HG03045 (cell line): ENCODE results near the gene KRTAP10-1.
"Not testable (repeated sequence)": the region's sequence is repeated elsewhere in the genome, so short reads cannot be mapped to it uniquely, and the experiment has no call there.

Experiments
- ATAC-seq: cut with Tn5 transposase; IDR thresholded peaks from one replicate; pipeline ENCODE4 v1.9.1; 2021; ENCODE audit warnings: mild to moderate bottlenecking, moderate library complexity; ENCODE audit not compliant: unreplicated experiment

Gene KRTAP10-1

GRCh38 chr21:44571296-44571695, 31.3 kb upstream of the KRTAP10-1 start:
- no peak for ATAC-seq

GRCh38 chr21:44569861-44570517, 30.0 kb upstream of the KRTAP10-1 start:
- ATAC-seq: no peak

GRCh38 chr21:44568667-44569556, 28.9 kb upstream of the KRTAP10-1 start:
- ATAC-seq: no peak

DNA sequence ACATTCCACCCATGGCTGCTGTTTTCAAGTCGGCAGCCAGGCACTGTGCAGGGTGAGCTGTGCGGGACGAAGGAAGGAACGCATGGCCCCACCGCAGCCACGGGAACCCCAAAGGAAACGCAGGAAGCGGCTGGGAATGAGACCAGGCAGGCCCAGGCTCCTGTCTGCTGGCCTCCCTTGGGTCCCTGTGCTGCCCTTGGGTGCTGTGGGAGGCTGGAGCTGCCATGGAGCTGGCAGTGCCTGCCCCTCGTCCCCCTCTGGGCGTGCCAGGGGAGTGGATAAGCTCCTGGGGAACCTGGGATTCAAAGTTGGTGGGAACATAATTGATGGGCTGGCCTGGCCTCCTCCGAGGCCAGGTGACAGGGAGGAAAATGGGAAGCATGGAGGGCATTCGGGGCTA, 28.3 kb upstream of the KRTAP10-1 start:
- ATAC-seq: no peak

GRCh38 chr21:44567481-44568171, 27.6 kb upstream of the KRTAP10-1 start:
- no peak for ATAC-seq

- ATAC-seq: no peak
These were observed 26.4 kb upstream of the KRTAP10-1 start for GRCh38 chr21:44566403-44566802.

DNA sequence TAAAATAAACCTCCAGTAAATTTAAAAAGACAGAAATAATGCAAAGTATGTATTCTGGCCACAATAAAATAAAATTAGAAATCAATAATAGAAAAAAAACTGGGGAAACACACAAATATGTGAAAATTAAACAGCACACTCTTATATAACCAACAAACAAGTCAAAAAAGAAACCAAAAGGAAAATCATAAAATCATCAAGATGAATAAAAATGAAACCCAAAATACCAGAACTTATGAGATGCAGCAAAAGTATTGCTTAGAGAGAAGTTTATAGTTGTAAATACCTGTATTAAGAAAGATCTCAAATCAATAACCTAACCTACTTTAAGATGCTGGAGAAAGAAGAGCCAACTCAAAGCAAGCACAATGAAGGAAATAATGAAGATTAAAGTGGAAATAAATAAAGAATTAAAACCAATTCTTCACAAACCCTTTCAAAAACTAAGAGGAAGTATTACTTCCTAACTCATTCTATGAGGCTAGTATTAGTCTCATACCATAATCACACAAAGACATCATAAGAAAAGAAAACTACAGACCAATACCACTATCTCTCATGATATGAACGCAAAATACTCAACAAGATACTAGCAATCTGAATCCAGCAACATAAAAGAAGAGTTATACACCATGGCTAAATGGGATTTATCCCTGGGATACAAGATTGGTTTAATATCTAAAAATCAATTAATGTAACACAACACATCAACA, 25.0 kb upstream of the KRTAP10-1 start:
- no peak for ATAC-seq

GRCh38 chr21:44564099-44564498, 24.1 kb upstream of the KRTAP10-1 start:
- ATAC-seq: no peak

- no peak for ATAC-seq
These were observed 18.7 kb upstream of the KRTAP10-1 start, which contains the start of gene KRTAP10-3 for GRCh38 chr21:44558695-44559094. Gene KRTAP10-3, minus strand, starts transcription at chr21:44558795. Its CDS starts 80 bp downstream, at chr21:44558715.

DNA sequence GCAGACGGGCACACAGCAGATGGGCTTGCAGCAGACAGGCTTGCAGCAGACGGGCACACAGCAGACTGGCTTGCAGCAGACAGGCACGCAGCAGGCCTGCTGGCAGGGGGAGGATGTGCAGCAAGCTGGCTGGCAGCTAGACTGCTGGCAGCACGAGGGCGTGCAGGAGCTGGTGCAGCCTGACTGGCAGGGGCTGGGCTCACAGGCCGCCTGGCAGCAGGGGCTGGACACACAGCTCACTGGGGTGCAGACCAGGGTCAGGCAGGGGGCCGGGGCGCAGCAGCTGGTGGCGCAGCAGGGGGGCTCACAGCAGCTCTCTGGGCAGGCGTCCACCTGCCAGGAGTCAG, 18.3 kb upstream of the KRTAP10-1 start:
- not testable (repeated sequence) for ATAC-seq

DNA sequence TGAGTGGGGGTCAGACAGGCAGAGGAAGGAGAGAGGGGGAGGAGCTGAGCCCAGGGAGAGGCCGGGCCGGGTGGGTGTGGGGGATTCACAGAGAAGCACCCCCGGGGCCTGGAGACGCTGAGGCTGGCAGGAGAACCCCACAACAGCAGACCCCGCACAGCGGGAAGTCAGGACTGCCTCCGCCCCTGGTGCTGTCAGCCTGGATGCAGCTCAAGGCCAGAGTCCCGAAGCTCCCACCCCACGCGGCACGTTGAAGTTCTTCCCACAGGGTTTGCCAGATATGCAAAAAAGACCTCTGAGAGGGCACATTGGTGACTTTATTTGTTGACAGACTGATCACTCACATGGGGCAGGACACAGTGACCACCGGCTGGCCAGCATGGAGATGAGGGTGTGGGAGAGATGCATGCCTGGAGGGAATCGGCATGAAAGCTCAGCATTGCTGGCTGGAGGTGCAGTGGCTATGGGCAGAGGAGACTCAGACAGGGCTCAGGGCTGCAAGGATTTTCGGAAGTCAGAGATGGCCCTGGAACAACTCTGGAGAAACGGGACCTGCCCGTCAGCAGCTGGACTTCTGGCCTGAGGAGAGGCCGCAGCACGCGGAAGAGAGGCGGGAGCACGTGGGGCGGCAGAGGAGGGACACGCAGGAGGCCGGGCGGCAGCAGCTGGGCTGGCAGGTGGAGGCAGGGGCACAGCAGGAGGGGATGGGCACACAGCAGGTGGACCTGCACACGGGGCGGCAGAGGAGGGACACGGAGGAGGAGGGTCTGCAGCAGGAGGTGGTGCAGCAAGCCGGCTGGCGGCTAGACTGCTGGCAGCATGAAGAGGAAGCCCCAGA, 17.7 kb upstream of the KRTAP10-1 start:
- no peak for ATAC-seq

- no peak for ATAC-seq
These were observed 16.9 kb upstream of the KRTAP10-1 start for GRCh38 chr21:44556879-44557278.

- no peak for ATAC-seq
These were observed 15.3 kb upstream of the KRTAP10-1 start for GRCh38 chr21:44555200-44555875.

- ATAC-seq: no peak
These were observed 12.7 kb upstream of the KRTAP10-1 start for GRCh38 chr21:44552681-44553080.

DNA sequence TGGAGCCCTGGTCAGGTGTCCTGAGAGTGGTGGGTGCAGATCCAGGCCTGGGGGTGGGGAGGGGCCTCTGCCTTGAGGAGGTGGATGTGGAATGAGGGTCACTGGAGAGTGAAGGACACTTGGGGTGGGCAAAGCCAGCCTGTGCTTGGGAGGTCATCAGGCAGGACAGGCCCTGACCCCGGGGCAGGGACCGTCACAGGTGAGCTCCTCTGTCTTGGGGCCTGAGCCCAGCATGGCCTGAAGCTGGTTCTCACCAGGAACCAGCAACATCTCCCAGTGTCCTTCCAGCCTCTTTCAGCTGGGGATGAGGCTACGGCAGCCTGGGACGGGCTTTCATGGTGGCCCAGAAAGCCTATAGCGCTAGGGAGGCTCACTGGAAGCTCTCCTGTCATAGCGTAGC, 12.1 kb upstream of the KRTAP10-1 start:
- no peak for ATAC-seq

DNA sequence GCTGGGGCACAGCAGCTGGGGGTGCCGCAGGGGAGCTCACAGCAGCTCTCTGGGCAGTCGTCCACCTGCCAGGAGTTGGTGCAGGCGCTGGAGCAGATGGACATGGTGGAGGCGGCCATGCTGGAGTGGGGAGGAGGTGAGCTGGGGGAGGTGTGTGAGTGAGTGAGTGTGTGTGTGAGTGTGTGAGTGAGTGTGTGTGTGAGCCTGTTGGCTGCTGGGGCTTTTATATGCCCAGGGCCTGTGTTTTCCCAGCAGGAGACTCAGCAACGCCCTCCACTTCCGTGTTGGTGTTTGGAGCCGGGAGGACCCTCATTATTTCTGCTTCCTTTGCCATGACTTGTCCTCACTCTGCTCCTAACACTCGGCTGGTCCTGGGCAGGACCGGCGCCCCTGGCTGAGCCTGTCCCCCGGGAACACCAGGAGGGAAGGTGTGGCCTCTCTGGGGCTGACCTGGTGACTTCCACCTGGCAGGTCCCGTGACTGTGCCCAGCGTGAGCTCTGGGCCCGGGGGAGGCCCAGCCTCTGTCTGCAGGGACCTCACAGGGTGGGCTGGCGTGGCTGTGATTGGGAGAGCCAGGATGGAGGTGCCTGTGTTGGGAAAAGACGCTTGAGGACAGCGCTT, 11.5 kb upstream of the KRTAP10-1 start, which contains the start of gene KRTAP10-2:
Gene KRTAP10-2 (minus strand): TSS at position 166 of the 622 bp plus-strand sequence. CDS start 47 bp downstream, at position 119.
- ATAC-seq: no peak

- no peak for ATAC-seq
These were observed 10.8 kb upstream of the KRTAP10-1 start for GRCh38 chr21:44550807-44551206.

DNA sequence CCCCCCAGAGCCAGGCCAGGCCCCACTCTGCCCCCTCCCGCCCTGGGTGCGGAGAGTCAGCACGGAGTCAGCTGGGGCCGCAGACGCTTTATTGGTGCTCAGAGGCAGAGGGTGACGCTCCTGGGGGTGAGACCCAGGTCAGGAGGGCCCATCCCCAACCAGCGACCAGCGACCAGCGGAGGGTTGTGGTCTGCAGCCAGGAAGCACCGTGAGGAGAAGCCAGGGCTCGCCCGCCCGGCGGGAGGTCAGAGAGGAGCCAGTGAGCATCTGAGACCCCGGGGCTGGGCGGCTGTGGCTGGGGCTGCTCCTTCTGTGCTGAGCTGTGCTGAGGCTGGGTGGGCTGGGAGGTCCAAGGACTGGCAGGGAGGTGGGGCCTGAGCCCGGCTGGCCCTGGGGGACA, 10.3 kb upstream of the KRTAP10-1 start:
- not testable (repeated sequence) for ATAC-seq
